ENCODE results near the gene SCGB1A1. TPM values are rescaled to one million over a fixed set of nuclear protein-coding genes. Genes with fewer than 3 reads are reported as not detected.
A peak's percentile ranks its signal among the peaks of the same experiment; 100 is the strongest.

Gene SCGB1A1
- total and polyA plus RNA-seq, 7 experiments from 2014 or later, result not detected

DNA sequence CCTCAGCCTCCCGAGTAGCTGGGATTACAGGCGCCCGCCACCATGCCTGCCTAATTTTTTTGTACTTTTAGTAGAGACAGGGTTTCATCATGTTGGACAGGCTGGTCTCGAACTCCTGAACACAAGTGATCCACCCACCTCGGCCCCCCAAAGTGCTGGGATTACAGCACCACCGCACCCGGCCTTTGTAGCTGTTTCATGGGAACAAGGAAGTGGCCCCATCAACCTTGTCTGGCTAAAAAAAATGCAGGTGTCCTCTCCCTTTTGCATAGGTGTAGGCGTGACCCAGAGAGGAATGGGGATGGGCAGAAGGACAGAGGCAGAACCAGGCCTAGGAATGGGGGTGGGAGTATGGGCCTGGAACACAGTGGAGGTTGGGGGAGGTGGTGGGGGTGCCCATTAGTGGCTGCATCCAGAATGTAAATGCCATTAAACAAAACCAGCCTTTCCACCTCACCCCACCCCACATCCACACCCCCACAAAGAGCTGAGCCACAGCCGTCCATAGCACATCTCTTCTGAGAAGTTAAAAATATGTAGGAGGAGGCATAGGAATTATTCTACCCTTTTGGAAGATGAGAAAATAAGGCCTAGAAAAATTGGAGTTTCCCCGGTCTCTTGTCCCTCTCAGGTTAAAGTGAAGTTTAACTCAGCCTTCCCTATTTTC lies 22.8 kb upstream of the SCGB1A1 start:
- DNase-seq, result no peak
- no peak overlapping the region for H3K4me3 Mint-ChIP-seq
- Histone ChIP-seq H3K27ac (ENCODE audit: low read depth, low read length) (no peak overlapping the region), H3K4me3 (ENCODE audit: low read length) (no peak overlapping the region), H3K27me3 (ENCODE audit: control insufficient read depth in 2 of 2, insufficient read depth in 2 of 2, low read length in 2 of 2) (no peaks in the 10 kb centered on the region), H3K4me1 (ENCODE audit: control insufficient read depth in 2 of 2, insufficient read depth in 2 of 2, low read length in 2 of 2) (peaks cover 0 to 20% of the 10 kb centered on the region in 2 donors), H3K9me3 (ENCODE audit: control insufficient read depth in 2 of 3, low read length in 3 of 3) (no peaks in the 10 kb centered on the region), H3K36me3 (ENCODE audit: control insufficient read depth in 2 of 3, insufficient read depth in 3 of 3, low read length in 3 of 3) (no peaks in the 10 kb centered on the region)
- ATAC-seq, result no peak
- H3K9me3 Mint-ChIP-seq, result no peaks in the 10 kb centered on the region
- POLR2A ChIA-PET, result interaction anchor here (0.7 to 1.9 kb wide), 2 partner anchors 196 to 313 kb away, joined by 3 to 5 read pairs; partner anchors contain the start of gene TUT1
- CTCF ChIA-PET, result interaction anchor here (0.7 to 3.5 kb wide), 9 partner anchors 13 to 271 kb away, joined by 3 to 23 read pairs (median 6); no protein-coding TSS in a partner anchor
- peak overlapping the region in 1 of 9 donors; percentile 47 for H3K27ac Mint-ChIP-seq
- intact Hi-C loops (cut with micrococcal nuclease), result loop anchor here (1.0 to 2.0 kb wide), 4 partner anchors 28 to 164 kb away; no protein-coding TSS in a partner anchor
- H3K27me3 Mint-ChIP-seq, result no peaks in the 10 kb centered on the region
- peaks cover 11 to 45% (median 32%) of the 10 kb centered on the region in 7 donors for H3K4me1 Mint-ChIP-seq
- H3K36me3 Mint-ChIP-seq, result no peaks in the 10 kb centered on the region

DNA sequence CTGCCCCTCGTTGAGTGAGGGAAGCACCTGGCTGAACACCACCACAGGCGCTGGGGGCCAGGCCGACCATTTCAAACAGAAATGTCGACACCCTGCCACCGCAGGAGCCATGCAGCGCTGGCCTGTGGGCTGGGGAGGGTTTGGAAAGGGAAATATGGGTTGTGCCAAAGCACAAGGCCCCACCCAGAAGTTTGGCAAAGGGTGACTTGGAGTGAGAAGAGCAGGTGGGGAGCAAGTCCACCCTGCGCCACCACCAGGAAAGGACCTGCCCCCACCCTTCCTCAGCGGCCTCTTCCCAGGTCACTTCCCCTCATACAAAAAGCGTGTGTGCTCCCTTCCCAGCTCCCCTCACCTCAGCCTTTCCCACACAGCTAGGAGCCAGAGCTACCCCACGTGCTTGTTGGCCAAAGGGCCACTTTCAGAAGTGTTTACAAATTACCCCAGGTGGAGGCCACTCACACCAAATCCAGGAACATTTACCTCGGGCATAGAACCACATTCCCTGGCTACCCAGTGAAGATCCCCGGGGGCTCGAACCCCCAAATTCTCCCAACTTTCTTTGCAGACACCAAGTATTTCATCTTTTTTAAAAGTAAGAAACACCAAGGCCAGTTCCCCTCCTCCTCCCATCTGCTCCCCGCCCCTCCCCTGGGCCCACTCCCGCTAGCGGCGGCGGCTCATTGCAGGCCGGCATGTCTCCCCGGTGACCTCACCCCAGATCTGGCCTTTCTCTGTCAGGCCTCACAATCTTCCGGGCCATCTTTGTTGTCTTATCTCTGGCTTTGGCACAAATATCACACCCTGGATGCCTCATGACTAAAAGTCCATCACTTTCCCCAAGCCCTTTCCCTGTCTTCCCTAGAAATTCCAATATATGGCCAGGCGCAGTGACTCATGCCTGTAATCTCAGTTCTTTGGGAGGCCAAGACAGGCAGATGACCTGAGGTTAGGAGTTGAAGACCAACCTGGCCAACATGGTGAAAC lies 20.5 kb upstream of the SCGB1A1 start:
- Histone ChIP-seq H3K36me3 (ENCODE audit: control insufficient read depth in 2 of 3, insufficient read depth in 3 of 3, low read length in 3 of 3) (no peaks in the 10 kb centered on the region), H3K27me3 (ENCODE audit: control insufficient read depth in 2 of 2, insufficient read depth in 2 of 2, low read length in 2 of 2) (no peaks in the 10 kb centered on the region), H3K9me3 (ENCODE audit: control insufficient read depth in 2 of 3, low read length in 3 of 3) (no peaks in the 10 kb centered on the region), H3K27ac (ENCODE audit: low read depth, low read length) (no peak overlapping the region), H3K4me1 (ENCODE audit: control insufficient read depth in 2 of 2, insufficient read depth in 2 of 2, low read length in 2 of 2) (peaks cover 18 to 43% of the 10 kb centered on the region in 2 donors), H3K4me3 (ENCODE audit: low read length) (no peak overlapping the region)
- Mint-ChIP-seq H3K4me1 (peaks cover 27 to 63% (median 52%) of the 10 kb centered on the region in 7 donors), H3K4me3 (peak overlapping the region in 1 of 10 donors; percentile 60), H3K9me3 (no peaks in the 10 kb centered on the region), H3K36me3 (peaks cover 0 to 2% (median 0%) of the 10 kb centered on the region in 5 donors), H3K27me3 (no peaks in the 10 kb centered on the region), H3K27ac (peak overlapping the region in 5 of 9 donors; percentile 46 to 90 (median 76))
- no peak for ATAC-seq
- intact Hi-C loops (cut with micrococcal nuclease), result no loop called here
- ChIA-PET POLR2A (interaction anchor here (0.6 to 1.3 kb wide), 3 partner anchors 57 to 441 kb away, joined by 3 to 7 read pairs (median 4); partner anchors contain the start of genes TUT1 and WDR74), CTCF (interaction anchor here (0.7 to 2.3 kb wide), 6 partner anchors 8 to 441 kb away, joined by 3 to 8 read pairs (median 4); no protein-coding TSS in a partner anchor)
- DNase-seq, result no peak

DNA sequence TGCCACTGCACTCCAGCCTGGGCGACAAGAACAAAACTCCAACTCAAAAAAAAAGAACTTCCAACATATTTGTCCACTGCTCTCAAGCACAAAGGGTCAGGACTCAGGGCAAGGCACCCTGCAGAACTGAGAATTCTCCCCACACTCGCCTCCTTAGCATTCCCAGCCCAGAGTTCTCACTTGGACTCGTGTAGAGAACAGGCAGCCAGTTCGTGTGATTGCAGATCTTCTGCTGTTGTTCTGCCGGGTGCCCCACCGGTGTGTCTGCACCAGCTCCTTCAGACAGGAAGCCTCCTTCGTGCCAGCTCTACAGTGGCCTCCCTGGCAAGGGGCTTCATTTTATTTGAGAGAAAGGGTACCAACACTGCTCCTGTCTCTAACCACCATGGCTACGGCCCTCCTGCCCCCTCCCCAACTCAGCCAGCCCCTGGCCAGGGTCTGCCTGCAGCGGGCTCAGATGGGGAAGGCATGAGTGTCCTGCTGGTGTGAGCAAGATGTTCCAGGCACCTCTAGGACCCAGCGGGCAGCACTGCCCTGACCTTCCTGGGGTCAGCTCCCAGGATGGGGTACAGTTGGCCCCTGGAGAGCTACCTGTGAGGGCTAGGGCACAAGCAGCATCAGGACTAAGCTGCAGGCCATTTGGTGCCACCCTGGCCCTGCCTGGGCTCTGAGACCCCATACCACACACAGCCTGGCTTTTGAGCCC lies 19.5 kb upstream of the SCGB1A1 start:
- H3K27ac ChIP-seq (ENCODE audit: low read depth, low read length), result peak overlapping the region; percentile 39
- ATAC-seq, result no peak

DNA sequence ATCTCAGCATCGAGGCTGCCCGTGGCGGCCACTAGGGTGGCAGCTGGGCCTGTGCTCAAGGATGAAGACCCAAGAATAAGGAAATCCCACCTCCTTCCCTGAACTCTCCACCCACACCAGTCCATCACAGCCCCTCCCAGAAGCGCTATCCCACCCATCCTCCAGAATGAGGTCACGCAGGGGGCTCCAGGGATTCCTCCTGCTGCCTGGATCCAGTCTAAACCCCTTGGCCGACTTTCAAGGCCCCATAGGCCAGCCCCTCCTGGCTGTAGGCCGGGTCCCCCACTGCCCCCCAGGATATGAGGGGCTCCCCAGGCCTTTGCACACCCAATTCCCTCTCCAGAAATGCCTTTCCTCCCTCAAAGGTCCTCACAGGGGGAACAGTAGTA lies 19.0 kb upstream of the SCGB1A1 start:
- H3K9me3 Mint-ChIP-seq, result peaks cover 0 to 2% (median 0%) of the 10 kb centered on the region in 11 donors
- POLR2A ChIA-PET, result interaction anchor here (0.8 to 3.4 kb wide), 10 partner anchors 11 to 455 kb away, joined by 3 to 20 read pairs (median 4); partner anchors contain the start of genes C11orf98, CSKMT, EEF1G and INTS5
- peaks cover 25 to 63% (median 50%) of the 10 kb centered on the region in 7 donors for H3K4me1 Mint-ChIP-seq
- peaks cover 18 to 44% of the 10 kb centered on the region in 2 donors for H3K4me1 ChIP-seq (ENCODE audit: control insufficient read depth in 2 of 2, insufficient read depth in 2 of 2, low read length in 2 of 2)
- no peaks in the 10 kb centered on the region for H3K27me3 Mint-ChIP-seq
- no peaks in the 10 kb centered on the region for H3K27me3 ChIP-seq (ENCODE audit: control insufficient read depth in 2 of 2, insufficient read depth in 2 of 2, low read length in 2 of 2)
- intact Hi-C loops (cut with micrococcal nuclease), result loop anchor here in 1 of 2 donors (5.0 kb wide), 1 partner anchor 482 kb away; the partner anchor contains the start of gene SLC3A2
- no peak for ATAC-seq
- H3K27ac ChIP-seq (ENCODE audit: low read depth, low read length), result peak overlapping the region; percentile 39
- H3K36me3 Mint-ChIP-seq, result peaks cover 0 to 2% (median 0%) of the 10 kb centered on the region in 5 donors
- H3K9me3 ChIP-seq (ENCODE audit: control insufficient read depth in 2 of 3, low read length in 3 of 3), result no peaks in the 10 kb centered on the region
- H3K4me3 ChIP-seq (ENCODE audit: low read length), result no peak overlapping the region
- no peak for DNase-seq
- CTCF ChIA-PET, result interaction anchor here (0.6 to 2.3 kb wide), 7 partner anchors 10 to 296 kb away, joined by 3 to 9 read pairs (median 4); no protein-coding TSS in a partner anchor
- H3K4me3 Mint-ChIP-seq, result peak overlapping the region in 3 of 10 donors; percentile 37 to 43 (median 38)
- peak overlapping the region in 6 of 9 donors; percentile 28 to 83 (median 76) for H3K27ac Mint-ChIP-seq
- no peaks in the 10 kb centered on the region for H3K36me3 ChIP-seq (ENCODE audit: control insufficient read depth in 2 of 3, insufficient read depth in 3 of 3, low read length in 3 of 3)

More for the DNA sequence above, 19.5 kb upstream of the SCGB1A1 start:
- H3K27ac Mint-ChIP-seq, result peak overlapping the region; percentile 46 to 90 (median 75)
- ChIA-PET CTCF (interaction anchor here (0.6 to 2.3 kb wide), 6 partner anchors 9 to 297 kb away, joined by 3 to 8 read pairs (median 4); no protein-coding TSS in a partner anchor), POLR2A (interaction anchor here (0.6 to 1.6 kb wide), 8 partner anchors 58 to 456 kb away, joined by 3 to 7 read pairs (median 4); partner anchors contain the start of genes EEF1G, INTS5, TUT1 and WDR74)
- intact Hi-C loops (cut with micrococcal nuclease), result no loop called here
- no peaks in the 10 kb centered on the region for H3K27me3 ChIP-seq (ENCODE audit: control insufficient read depth in 2 of 2, insufficient read depth in 2 of 2, low read length in 2 of 2)
- no peaks in the 10 kb centered on the region for H3K27me3 Mint-ChIP-seq
- peaks cover 0 to 2% (median 0%) of the 10 kb centered on the region in 5 donors for H3K36me3 Mint-ChIP-seq
- peaks cover 27 to 65% (median 52%) of the 10 kb centered on the region in 7 donors for H3K4me1 Mint-ChIP-seq
- H3K9me3 ChIP-seq (ENCODE audit: control insufficient read depth in 2 of 3, low read length in 3 of 3), result no peaks in the 10 kb centered on the region
- peaks cover 18 to 44% of the 10 kb centered on the region in 2 donors for H3K4me1 ChIP-seq (ENCODE audit: control insufficient read depth in 2 of 2, insufficient read depth in 2 of 2, low read length in 2 of 2)
- DNase-seq, result peak in 4 of 9 donors; percentile 13 to 36 (median 20)
- H3K9me3 Mint-ChIP-seq, result peaks cover 0 to 2% (median 0%) of the 10 kb centered on the region in 11 donors
- H3K36me3 ChIP-seq (ENCODE audit: control insufficient read depth in 2 of 3, insufficient read depth in 3 of 3, low read length in 3 of 3), result no peaks in the 10 kb centered on the region
- H3K4me3 Mint-ChIP-seq, result peak overlapping the region in 7 of 10 donors; percentile 15 to 73 (median 48)
- H3K4me3 ChIP-seq (ENCODE audit: low read length), result no peak overlapping the region

DNA sequence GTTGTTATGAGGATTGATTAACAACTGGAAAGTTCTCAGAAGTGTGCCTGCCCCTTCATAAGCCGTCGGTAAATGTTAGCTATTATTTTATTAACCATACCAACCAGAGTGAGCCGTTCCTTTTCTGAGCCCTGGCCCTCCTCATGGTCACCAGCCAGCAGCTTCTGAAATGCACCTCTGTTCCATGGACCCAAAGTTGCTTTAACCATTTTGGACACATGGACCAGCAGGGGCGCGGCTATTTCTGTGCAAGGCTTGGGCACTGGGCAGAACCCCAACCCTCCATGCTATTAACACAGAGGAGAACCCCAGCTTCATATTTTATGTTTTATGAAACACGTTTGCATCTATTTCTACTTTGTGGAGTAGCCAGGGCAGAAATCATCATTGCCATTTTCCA lies 18.6 kb upstream of the SCGB1A1 start:
- Histone ChIP-seq H3K4me3 (ENCODE audit: low read length) (no peak overlapping the region), H3K27ac (ENCODE audit: low read depth, low read length) (peak overlapping the region; percentile 35), H3K36me3 (ENCODE audit: control insufficient read depth in 2 of 3, insufficient read depth in 3 of 3, low read length in 3 of 3) (no peaks in the 10 kb centered on the region), H3K27me3 (ENCODE audit: control insufficient read depth in 2 of 2, insufficient read depth in 2 of 2, low read length in 2 of 2) (no peaks in the 10 kb centered on the region), H3K4me1 (ENCODE audit: control insufficient read depth in 2 of 2, insufficient read depth in 2 of 2, low read length in 2 of 2) (peaks cover 18 to 44% of the 10 kb centered on the region in 2 donors), H3K9me3 (ENCODE audit: control insufficient read depth in 2 of 3, low read length in 3 of 3) (no peaks in the 10 kb centered on the region)
- ChIA-PET POLR2A (interaction anchor here (0.8 to 3.4 kb wide), 8 partner anchors 10 to 455 kb away, joined by 3 to 20 read pairs (median 3); partner anchors contain the start of genes C11orf98, CSKMT, EEF1G and INTS5), CTCF (interaction anchor here (0.9 to 2.3 kb wide), 5 partner anchors 10 to 143 kb away, joined by 3 to 9 read pairs (median 5); no protein-coding TSS in a partner anchor)
- Mint-ChIP-seq H3K27ac (peak overlapping the region in 6 of 9 donors; percentile 28 to 86 (median 62)), H3K9me3 (peaks cover 0 to 2% (median 0%) of the 10 kb centered on the region in 11 donors), H3K4me3 (peak overlapping the region in 2 of 10 donors; percentile 37 to 43), H3K4me1 (peaks cover 24 to 63% (median 47%) of the 10 kb centered on the region in 7 donors), H3K36me3 (peaks cover 0 to 2% (median 0%) of the 10 kb centered on the region in 5 donors), H3K27me3 (no peaks in the 10 kb centered on the region)
- ATAC-seq, result no peak
- DNase-seq, result no peak
- intact Hi-C loops (cut with micrococcal nuclease), result loop anchor here in 1 of 2 donors (5.0 kb wide), 1 partner anchor 482 kb away; the partner anchor contains the start of gene SLC3A2

Measured in naive thymus-derived CD4-positive, alpha-beta T cell (primary cell).